Measurements from ENCODE around the gene DIS3L2.

GRCh38 chr2:232347369-232347768 is 385.9 kb downstream of the DIS3L2 start:
- no peak for TF ChIP-seq CTCF (IDR thresholded peaks at IDR 0.05; ENCODE audit: low read depth, low read length)
- no peak for TF ChIP-seq EZH2phosphoT487 (IDR thresholded peaks at IDR 0.05; ENCODE audit: low read depth)

Measured in OCI-LY3 (cell line).